Neural cell (in vitro differentiated cells): ENCODE data around the gene CKM. TPM values are rescaled to one million over a fixed set of nuclear protein-coding genes. Genes with fewer than 3 reads are reported as not detected.

Source experiments
- H2AFZ ChIP-seq: fragments of 200-600, 300-800 bp; sonication (generic), shearing (Covaris generic); 2 replicates; pipeline ENCODE4 v1.6.0; 2014; ENCODE audit warnings: low read depth, mild to moderate bottlenecking, antibody characterized with exemption, low read length, moderate library complexity
- H3F3A ChIP-seq: fragments of 200-600 bp; shearing (Covaris generic); 2 replicates; pipeline ENCODE4 v1.6.1; 2016; ENCODE audit warnings: mild to moderate bottlenecking, moderate library complexity, mixed read lengths, antibody characterized with exemption, low read length; ENCODE audit not compliant: insufficient read depth, poor library complexity, severe bottlenecking
- H3K27ac ChIP-seq: fragments of 200-600, 300-800 bp; sonication (generic), shearing (Covaris generic); 2 replicates; pipeline ENCODE4 v1.5.1; 2014; ENCODE audit warnings: mild to moderate bottlenecking, low read length, moderate library complexity
- H3K27me3 ChIP-seq: fragments of 300-800, 200-600 bp; sonication (generic), shearing (Covaris generic); 2 replicates; pipeline ENCODE4 v1.6.0; 2014; ENCODE audit warnings: mild to moderate bottlenecking, low read depth, low read length, moderate library complexity; ENCODE audit not compliant: insufficient read depth
- H3K36me3 ChIP-seq: fragments of 300-800, 200-600 bp; sonication (generic), shearing (Covaris generic); 2 replicates; pipeline ENCODE4 v1.5.1; 2014; ENCODE audit warnings: mild to moderate bottlenecking, antibody characterized with exemption, low read length, moderate library complexity; ENCODE audit not compliant: insufficient read depth
- H3K4me2 ChIP-seq: fragments of 300-800, 200-600 bp; sonication (generic), shearing (Covaris generic); 2 replicates; pipeline ENCODE4 v1.6.0; 2014; ENCODE audit warnings: mild to moderate bottlenecking, low read length
- H3K4me3 ChIP-seq: fragments of 300-800, 200-600 bp; sonication (generic), shearing (Covaris generic); 2 replicates; pipeline ENCODE4 v1.5.1; 2014; ENCODE audit warnings: mild to moderate bottlenecking, low read length, moderate library complexity
- H3K79me2 ChIP-seq: fragments of 200-600 bp; shearing (Covaris generic); replicated peaks from 2 replicates; pipeline ENCODE4 v1.6.0; 2014; ENCODE audit warnings: mild to moderate bottlenecking, low read length, moderate library complexity; ENCODE audit not compliant: insufficient read depth
- H3K9ac ChIP-seq: fragments of 300-800, 200-600 bp; sonication (generic), shearing (Covaris generic); 2 replicates; pipeline ENCODE4 v1.6.1; 2016; ENCODE audit warnings: mild to moderate bottlenecking, low read length, mixed read lengths
- H3K9me2 ChIP-seq: fragments of 200-600 bp; shearing (Covaris generic); 2 replicates; pipeline ENCODE4 v1.6.1; 2016; ENCODE audit warnings: mild to moderate bottlenecking, low read length, mixed read lengths; ENCODE audit not compliant: insufficient read depth
- H3K9me3 ChIP-seq: fragments of 200-600, 300-800 bp; sonication (generic), shearing (Covaris generic); 2 replicates; pipeline ENCODE4 v1.6.1; 2016; ENCODE audit warnings: mild to moderate bottlenecking, mixed run types, low read length, moderate library complexity, mixed read lengths
- H4K20me1 ChIP-seq: fragments of 200-600 bp; shearing (Covaris generic); 2 replicates; pipeline ENCODE4 v1.6.1; 2016; ENCODE audit warnings: mild to moderate bottlenecking, mixed run types; ENCODE audit not compliant: insufficient read depth
- CTCF ChIP-seq: fragments of 450-650 bp; IDR thresholded peaks from 2 replicates; pipeline ENCODE4 v1.5.1; 2014; ENCODE audit warnings: antibody characterized with exemption, mild to moderate bottlenecking, moderate library complexity; ENCODE audit not compliant: poor library complexity, severe bottlenecking
- EP300 ChIP-seq: fragments of 450-650 bp; conservative IDR thresholded peaks from 2 replicates; pipeline ENCODE4 v1.6.1; 2014; ENCODE audit warnings: antibody characterized with exemption, mild to moderate bottlenecking, moderate library complexity; ENCODE audit not compliant: poor library complexity, severe bottlenecking
- EZH2 ChIP-seq: fragments of 200-600, 300-800 bp; shearing (Covaris generic), sonication (generic); IDR thresholded peaks from 2 replicates; pipeline ENCODE4 v1.6.1; 2014; ENCODE audit warnings: antibody characterized with exemption, low read length, borderline replicate concordance, mild to moderate bottlenecking; ENCODE audit not compliant: insufficient read depth, poor library complexity, severe bottlenecking
- MXI1 ChIP-seq: fragments of 450-650 bp; conservative IDR thresholded peaks from 2 replicates; pipeline ENCODE4 v1.6.1; 2014; ENCODE audit warnings: antibody characterized with exemption, mild to moderate bottlenecking; ENCODE audit not compliant: poor library complexity, severe bottlenecking
- POLR2AphosphoS5 ChIP-seq: IDR thresholded peaks from 2 replicates; pipeline ENCODE4 v1.6.1; 2012
- RAD21 ChIP-seq: fragments of 450-650 bp; conservative IDR thresholded peaks from 2 replicates; pipeline ENCODE4 v1.6.1; 2014; ENCODE audit warnings: antibody characterized with exemption, mild to moderate bottlenecking, moderate library complexity
- REST ChIP-seq: IDR thresholded peaks from 2 replicates; pipeline ENCODE4 v1.6.1; 2012; ENCODE audit warnings: borderline replicate concordance
- SMC3 ChIP-seq: fragments of 450-650 bp; conservative IDR thresholded peaks from 2 replicates; pipeline ENCODE4 v1.6.1; 2014; ENCODE audit warnings: antibody characterized with exemption, mild to moderate bottlenecking, moderate library complexity; ENCODE audit not compliant: poor library complexity
- TAF1 ChIP-seq: IDR thresholded peaks from 2 replicates; pipeline ENCODE4 v1.6.1; 2012; ENCODE audit warnings: low read depth
- polyA plus RNA-seq: library from polyadenylated mRNA; depleted of rRNA; stranded (reverse); fragments of >200 nt; gene quantifications from 2 replicates; pipeline ENCODE4 v1.2.3, GENCODE V29; 2014

The CKM gene
- polyA plus RNA-seq, 1 donor from 2014 or later: 0.14 TPM

GRCh38 chr19:45306040-45306439 is 16.6 kb downstream of the CKM start:
- no peaks in the 10 kb centered on the region for H3F3A ChIP-seq

GRCh38 chr19:45305421-45305820 is 17.3 kb downstream of the CKM start:
- no peaks in the 10 kb centered on the region for H4K20me1 ChIP-seq
- H3K4me2 ChIP-seq: no peak overlapping the region
- H3K9me2 ChIP-seq: no peaks in the 10 kb centered on the region
- H3F3A ChIP-seq: no peaks in the 10 kb centered on the region
- H3K27ac ChIP-seq: no peak overlapping the region
- no peaks in the 10 kb centered on the region for H3K36me3 ChIP-seq
- no peaks in the 10 kb centered on the region for H3K79me2 ChIP-seq
- H3K27me3 ChIP-seq: no peaks in the 10 kb centered on the region
- no peak for TF ChIP-seq RAD21
- TF ChIP-seq EP300: no peak
- TF ChIP-seq MXI1: no peak
- TF ChIP-seq EZH2: no peak
- no peak for TF ChIP-seq CTCF
- no peak for TF ChIP-seq POLR2AphosphoS5
- no peak for TF ChIP-seq REST
- no peak for TF ChIP-seq TAF1
- TF ChIP-seq SMC3: no peak
- H3K9ac ChIP-seq: no peak overlapping the region
- H3K9me3 ChIP-seq: no peaks in the 10 kb centered on the region
- no peak overlapping the region for H3K4me3 ChIP-seq
- no peak overlapping the region for H2AFZ ChIP-seq

More at GRCh38 chr19:45306040-45306439, 16.6 kb downstream of the CKM start:
- H3K4me3 ChIP-seq: no peak overlapping the region
- no peak overlapping the region for H3K4me2 ChIP-seq
- TF ChIP-seq RAD21 (no peak), EP300 (no peak), REST (no peak), EZH2 (no peak), TAF1 (no peak)
- H3K9me2 ChIP-seq: no peaks in the 10 kb centered on the region
- H3K9me3 ChIP-seq: no peaks in the 10 kb centered on the region
- H2AFZ ChIP-seq: no peak overlapping the region
- no peaks in the 10 kb centered on the region for H3K27me3 ChIP-seq
- no peaks in the 10 kb centered on the region for H4K20me1 ChIP-seq
- H3K27ac ChIP-seq: no peak overlapping the region
- H3K9ac ChIP-seq: no peak overlapping the region
- no peaks in the 10 kb centered on the region for H3K36me3 ChIP-seq
- H3K79me2 ChIP-seq: no peaks in the 10 kb centered on the region
